Lower leg skin (tissue), 4 donors: Measurements from ENCODE around the gene JPT2. TPM values are rescaled to one million over a fixed set of nuclear protein-coding genes. Genes with fewer than 3 reads are reported as not detected.

Source experiments
- DNase-seq, 2 donors: peaks; one replicate each; pipeline ENCODE4 v3.0.0-alpha.2; 2019; ENCODE audit warnings: low spot score in 2 of 2
- H3K4me3 ChIP-seq: fragments of 200-600 bp; sonication (generic); 2 replicates; pipeline ENCODE4 v1.5.1; 2017; ENCODE audit warnings: mild to moderate bottlenecking, low read depth; ENCODE audit not compliant: poor library complexity, severe bottlenecking
- POLR2A ChIP-seq, 2 donors: fragments of 450-650 bp; IDR thresholded peaks; one replicate each; pipeline ENCODE4 v1.6.1; 2016 to 2017; ENCODE audit warnings: antibody characterized with exemption in 2 of 2, mild to moderate bottlenecking in 1 of 2, moderate library complexity in 1 of 2
- WGBS, 2 donors: methylation state at CpG; one replicate each; pipeline ENCODE4 v1.1.5; 2018; 5-methylcytosine and 5-hydroxymethylcytosine counted together
- intact Hi-C: fragments of 100-400 bp; cut with DNase I; formaldehyde crosslinking; loops from one replicate; pipeline ENCODE4 v1.15.0; 2023; ENCODE audit warnings: low total_unique reads
- total RNA-seq, 4 donors: library from RNA; depleted of rRNA; stranded (reverse); fragments of >200 nt; gene quantifications; one replicate each; pipeline ENCODE4 v1.1.0, GENCODE V29; 2016
- TF ChIP-seq, protein P1 (sequence below), 3 donors: fragments of 450-650 bp; IDR thresholded peaks; one replicate each; pipeline ENCODE4 v1.5.1; 2016; ENCODE audit warnings: antibody characterized with exemption in 3 of 3, mild to moderate bottlenecking in 3 of 3, moderate library complexity in 2 of 3

Gene JPT2
- total RNA-seq, 4 donors from 2014 or later: 23.3 to 40.1 (median 38.1) TPM

GRCh38 chr16:1707193-1707790 is 29.2 kb downstream of the JPT2 start:
- TF ChIP-seq POLR2A (IDR thresholded peaks at IDR 0.05): no peak
- TF ChIP-seq, protein P1, sequence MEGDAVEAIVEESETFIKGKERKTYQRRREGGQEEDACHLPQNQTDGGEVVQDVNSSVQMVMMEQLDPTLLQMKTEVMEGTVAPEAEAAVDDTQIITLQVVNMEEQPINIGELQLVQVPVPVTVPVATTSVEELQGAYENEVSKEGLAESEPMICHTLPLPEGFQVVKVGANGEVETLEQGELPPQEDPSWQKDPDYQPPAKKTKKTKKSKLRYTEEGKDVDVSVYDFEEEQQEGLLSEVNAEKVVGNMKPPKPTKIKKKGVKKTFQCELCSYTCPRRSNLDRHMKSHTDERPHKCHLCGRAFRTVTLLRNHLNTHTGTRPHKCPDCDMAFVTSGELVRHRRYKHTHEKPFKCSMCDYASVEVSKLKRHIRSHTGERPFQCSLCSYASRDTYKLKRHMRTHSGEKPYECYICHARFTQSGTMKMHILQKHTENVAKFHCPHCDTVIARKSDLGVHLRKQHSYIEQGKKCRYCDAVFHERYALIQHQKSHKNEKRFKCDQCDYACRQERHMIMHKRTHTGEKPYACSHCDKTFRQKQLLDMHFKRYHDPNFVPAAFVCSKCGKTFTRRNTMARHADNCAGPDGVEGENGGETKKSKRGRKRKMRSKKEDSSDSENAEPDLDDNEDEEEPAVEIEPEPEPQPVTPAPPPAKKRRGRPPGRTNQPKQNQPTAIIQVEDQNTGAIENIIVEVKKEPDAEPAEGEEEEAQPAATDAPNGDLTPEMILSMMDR (IDR thresholded peaks at IDR 0.05): no peak
- intact Hi-C loops: no loop called here
- peak in 1 of 2 donors; percentile 89 for DNase-seq
- 11 to 12% methylated on average over 16 of the region's 16 CpGs for WGBS, 2 donors
- H3K4me3 ChIP-seq: peak overlapping the region; percentile 64

GRCh38 chr16:1708083-1708767 is 30.1 kb downstream of the JPT2 start:
- no peak overlapping the region for H3K4me3 ChIP-seq
- 81 to 84% methylated on average over 18 of the region's 18 CpGs for WGBS, 2 donors
- intact Hi-C loops: no loop called here

DNA sequence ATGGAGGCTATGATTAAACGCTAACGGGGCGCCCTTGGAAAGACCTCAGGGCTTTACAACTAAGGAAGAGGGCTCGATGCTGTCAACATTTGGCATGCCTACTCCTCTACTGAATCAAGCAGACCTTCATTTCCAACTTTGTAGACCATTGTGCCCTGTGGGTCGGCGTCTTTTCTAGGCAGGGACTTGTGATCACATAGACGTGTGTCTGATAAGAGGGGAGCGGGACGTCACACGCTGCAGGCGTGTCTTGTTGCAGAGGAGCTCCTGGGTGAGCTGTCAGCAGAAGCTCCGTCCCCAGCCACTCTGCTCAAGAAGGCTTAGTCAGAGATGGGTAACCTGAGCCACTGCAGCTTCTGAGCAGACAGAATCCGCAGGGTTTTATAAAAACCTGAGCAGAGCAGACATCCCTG is 30.7 kb downstream of the JPT2 start:
- no peak for DNase-seq
- WGBS, 2 donors: 70 to 83% methylated on average over 13 of the region's 13 CpGs
- no peak for TF ChIP-seq POLR2A (IDR thresholded peaks at IDR 0.05)
- TF ChIP-seq, protein P1 (IDR thresholded peaks at IDR 0.05): no peak
- no peak overlapping the region for H3K4me3 ChIP-seq
- intact Hi-C loops: no loop called here

More at GRCh38 chr16:1708083-1708767, 30.1 kb downstream of the JPT2 start:
- DNase-seq: no peak
- TF ChIP-seq, protein P1 (IDR thresholded peaks at IDR 0.05): no peak
- TF ChIP-seq POLR2A (IDR thresholded peaks at IDR 0.05): no peak

- intact Hi-C loops: no loop called here
- WGBS, 2 donors: 81 to 88% methylated on average over 15 of the region's 15 CpGs
Measured at GRCh38 chr16:1709356-1709755, 31.3 kb downstream of the JPT2 start.

DNA sequence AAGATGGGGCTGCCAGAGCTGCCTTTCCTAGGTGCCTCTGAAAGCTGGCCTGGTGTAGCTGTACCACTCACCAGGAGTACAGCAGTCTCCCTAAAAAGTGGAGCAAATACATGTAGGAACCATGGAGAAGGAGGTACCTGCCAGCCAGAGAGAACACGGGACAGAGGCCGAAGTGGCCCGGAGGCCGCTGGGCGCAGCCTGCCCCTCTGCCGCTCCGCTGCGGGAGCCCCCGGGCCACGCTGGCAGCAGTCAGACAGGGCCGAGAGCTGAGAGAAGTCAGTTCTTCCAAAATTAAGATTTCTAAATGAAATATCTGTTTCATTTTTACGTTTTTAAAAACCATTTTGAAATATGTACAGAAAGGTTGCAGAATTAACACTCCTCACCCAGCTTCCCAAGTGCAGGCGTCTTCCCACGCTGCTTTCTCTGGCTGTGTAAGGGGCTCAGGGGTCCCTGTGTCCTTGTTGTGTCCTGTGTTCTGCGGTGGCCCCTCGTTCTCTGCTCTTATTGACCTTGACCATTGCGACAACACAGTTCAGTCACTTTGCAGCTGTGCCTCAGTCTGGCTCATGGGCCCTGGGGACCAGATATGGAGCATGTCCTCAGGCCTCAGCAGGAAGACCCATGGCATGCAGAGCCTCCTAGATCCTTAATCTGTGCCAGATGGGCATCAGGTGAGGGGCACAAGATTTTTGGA is 32.9 kb downstream of the JPT2 start:
- DNase-seq: no peak
- intact Hi-C loops: no loop called here
- no peak for TF ChIP-seq POLR2A (IDR thresholded peaks at IDR 0.05)
- TF ChIP-seq, protein P1 (IDR thresholded peaks at IDR 0.05): no peak
- 91 to 92% methylated on average over 17 of the region's 17 CpGs for WGBS, 2 donors
- no peak overlapping the region for H3K4me3 ChIP-seq

More at GRCh38 chr16:1709356-1709755, 31.3 kb downstream of the JPT2 start:
- no peak overlapping the region for H3K4me3 ChIP-seq
- DNase-seq: no peak
- TF ChIP-seq, protein P1 (IDR thresholded peaks at IDR 0.05): no peak
- TF ChIP-seq POLR2A (IDR thresholded peaks at IDR 0.05): no peak
